ENCODE data around the gene CRELD1. TPM values are rescaled to one million over a fixed set of nuclear protein-coding genes. Genes with fewer than 3 reads are reported as not detected.
"Not testable (repeated sequence)": the region's sequence is repeated elsewhere in the genome, so short reads cannot be mapped to it uniquely, and the experiment has no call there.

The CRELD1 gene
- total RNA-seq, 3 donors from 2014 or later = 16.7 to 54.1 (median 29.3) TPM

DNA sequence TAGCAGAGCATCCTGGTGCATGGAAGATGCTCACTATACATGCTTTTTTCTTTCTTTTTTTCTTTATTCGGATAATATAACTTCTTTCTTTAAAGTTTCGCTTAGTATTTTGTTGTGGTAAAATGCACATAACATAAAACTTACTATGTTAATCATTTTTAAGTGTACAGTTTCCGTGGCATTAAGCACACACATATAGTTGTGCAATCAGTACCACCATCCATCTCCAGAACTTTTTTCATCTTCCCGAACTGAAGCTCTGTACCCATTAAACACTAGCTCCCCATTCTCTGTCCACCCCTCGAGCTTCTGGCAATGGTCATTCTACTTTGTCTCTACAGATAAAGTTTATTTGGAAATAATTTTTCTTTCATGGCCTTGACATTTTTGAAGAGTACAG lies 44.2 kb upstream of the CRELD1 start:
- no peak for ATAC-seq
- H3K4me3 ChIP-seq = no peak overlapping the region
- peaks cover 22% of the 10 kb centered on the region for H3K4me1 ChIP-seq (ENCODE audit: low read depth)
- DNase-seq = no peak
- no peak for TF ChIP-seq CTCF (IDR thresholded peaks at IDR 0.05)
- intact Hi-C loops (cut with DNase I, micrococcal nuclease) = no loop called here
- H3K36me3 ChIP-seq (ENCODE audit: low read depth) = no peaks in the 10 kb centered on the region
- no peaks in the 10 kb centered on the region for H3K9me3 ChIP-seq

- DNase-seq (peak; percentile 93 to 95 (median 94)), ATAC-seq (peak; percentile 99)
Measured at GRCh38 chr3:9890249-9891071, 43.2 kb upstream of the CRELD1 start, which contains the start of gene JAGN1. JAGN1 (plus strand) TSS chr3:9890610; CDS start chr3:9890723, 113 bp downstream.

DNA sequence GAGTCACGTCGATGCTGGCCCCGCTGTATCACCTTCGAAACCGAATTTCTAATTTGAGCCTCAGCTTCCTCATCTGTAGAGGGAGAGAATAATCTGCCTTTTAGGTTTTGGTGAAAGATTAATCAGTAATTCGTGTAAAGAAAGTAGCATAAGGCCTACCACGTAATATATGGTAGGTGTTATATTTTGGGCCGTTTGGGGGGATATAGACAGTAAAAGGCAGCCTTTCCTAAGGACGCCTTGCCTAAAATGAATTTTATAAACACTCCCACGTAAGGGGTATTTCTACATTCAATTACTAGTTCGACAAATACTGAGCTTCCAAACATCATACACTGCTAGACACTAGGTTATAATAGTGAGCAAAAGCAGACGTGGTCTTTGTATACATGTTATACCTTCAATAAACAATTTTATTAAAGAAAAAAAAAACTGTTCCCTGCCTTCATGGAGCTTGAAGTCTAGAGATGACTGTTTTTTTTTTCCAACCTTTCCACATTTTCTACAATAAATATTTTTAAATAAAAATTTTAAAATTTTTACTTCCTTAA lies 42.5 kb upstream of the CRELD1 start:
- Histone ChIP-seq H3K4me1 (ENCODE audit: low read depth) (peaks cover 33% of the 10 kb centered on the region), H3K9me3 (no peaks in the 10 kb centered on the region), H3K4me3 (peak overlapping the region; percentile 96), H3K36me3 (ENCODE audit: low read depth) (no peaks in the 10 kb centered on the region)
- ATAC-seq (no peak), DNase-seq (no peak)
- TF ChIP-seq CTCF (IDR thresholded peaks at IDR 0.05) = no peak
- intact Hi-C loops (cut with DNase I, micrococcal nuclease) = no loop called here

More at GRCh38 chr3:9890249-9891071, 43.2 kb upstream of the CRELD1 start, which contains the start of gene JAGN1:
- no peak for TF ChIP-seq CTCF (IDR thresholded peaks at IDR 0.05)
- peak within 1 kb of the TSS; percentile 96 for H3K4me3 ChIP-seq
- peaks cover 31% of the 10 kb centered on the region for H3K4me1 ChIP-seq (ENCODE audit: low read depth)
- intact Hi-C loops (cut with DNase I, micrococcal nuclease) = no loop called here
- H3K9me3 ChIP-seq = no peaks in the 10 kb centered on the region
- no peaks in the 10 kb centered on the region for H3K36me3 ChIP-seq (ENCODE audit: low read depth)

DNA sequence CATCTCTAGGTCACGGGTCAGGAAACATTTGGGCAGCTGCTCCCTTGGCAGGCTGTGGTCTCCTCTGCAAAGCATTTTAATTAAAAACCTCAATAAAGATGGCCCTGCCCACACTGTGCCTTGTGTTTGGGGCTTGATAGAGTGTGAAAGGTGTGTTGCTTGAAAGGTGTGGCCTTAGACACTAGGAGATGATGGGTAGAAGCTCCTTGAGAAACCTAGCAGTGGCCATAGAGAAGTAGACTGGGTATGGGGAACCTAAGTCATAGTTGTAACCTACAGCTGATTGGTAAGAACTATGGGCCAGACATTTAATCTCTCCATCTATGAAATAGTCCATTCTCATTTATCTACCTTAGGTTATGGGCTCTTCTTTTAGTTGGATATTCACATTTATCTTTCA lies 39.9 kb upstream of the CRELD1 start:
- Histone ChIP-seq H3K4me3 (no peak overlapping the region), H3K4me1 (ENCODE audit: low read depth) (peaks cover 53% of the 10 kb centered on the region), H3K9me3 (no peaks in the 10 kb centered on the region), H3K36me3 (ENCODE audit: low read depth) (no peaks in the 10 kb centered on the region)
- ATAC-seq (no peak), DNase-seq (no peak)
- no peak for TF ChIP-seq CTCF (IDR thresholded peaks at IDR 0.05)
- intact Hi-C loops (cut with DNase I, micrococcal nuclease) = no loop called here

GRCh38 chr3:9895715-9896114 lies 37.9 kb upstream of the CRELD1 start:
- H3K36me3 ChIP-seq (ENCODE audit: low read depth); DNase-seq; ATAC-seq; H3K4me3 ChIP-seq; intact Hi-C loops (cut with DNase I, micrococcal nuclease); H3K9me3 ChIP-seq: not testable (repeated sequence)
- peaks cover 57% of the 10 kb centered on the region for H3K4me1 ChIP-seq (ENCODE audit: low read depth)

DNA sequence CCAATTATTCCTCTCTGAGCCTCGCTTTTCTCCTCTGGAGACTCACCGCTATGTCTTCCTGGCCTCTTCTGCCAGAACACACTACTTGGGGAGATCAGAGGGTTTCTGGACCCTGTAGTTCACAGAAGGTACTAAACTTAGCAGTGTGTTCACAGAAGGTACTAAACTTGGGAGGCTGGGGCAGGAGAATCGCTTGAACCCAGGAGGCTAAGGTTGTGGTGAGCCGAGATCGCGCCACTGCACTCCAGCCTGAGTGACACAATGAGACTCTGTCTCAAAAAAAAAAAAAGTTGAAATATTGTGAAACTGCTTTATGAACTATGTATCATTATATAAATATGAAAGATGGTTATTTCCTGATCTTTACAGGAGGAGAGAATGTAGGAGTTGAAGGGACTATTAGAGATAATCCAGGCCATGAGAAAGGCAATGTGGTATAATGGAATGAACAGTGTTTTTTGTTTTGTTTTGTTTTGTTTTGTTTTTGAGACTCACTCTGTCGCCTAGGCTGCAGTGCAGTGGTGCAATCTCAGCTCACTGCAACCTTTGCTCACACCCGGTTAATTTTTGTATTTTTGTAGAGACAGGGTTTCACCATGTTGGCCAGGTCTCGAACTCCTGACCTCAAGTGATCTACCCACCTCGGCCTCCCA lies 36.8 kb upstream of the CRELD1 start:
- H3K4me3 ChIP-seq; intact Hi-C loops (cut with DNase I, micrococcal nuclease); H3K9me3 ChIP-seq; DNase-seq; H3K36me3 ChIP-seq (ENCODE audit: low read depth): not testable (repeated sequence)
- peaks cover 57% of the 10 kb centered on the region for H3K4me1 ChIP-seq (ENCODE audit: low read depth)
- peak; percentile 2 for ATAC-seq
